Measurements from ENCODE around the gene TOMM20L. TPM values are rescaled to one million over a fixed set of nuclear protein-coding genes. Genes with fewer than 3 reads are reported as not detected.

Gene TOMM20L
- total and polyA plus RNA-seq, 10 donors: 0.29 to 1.1 (median 0.95) TPM; not detected in 7

DNA sequence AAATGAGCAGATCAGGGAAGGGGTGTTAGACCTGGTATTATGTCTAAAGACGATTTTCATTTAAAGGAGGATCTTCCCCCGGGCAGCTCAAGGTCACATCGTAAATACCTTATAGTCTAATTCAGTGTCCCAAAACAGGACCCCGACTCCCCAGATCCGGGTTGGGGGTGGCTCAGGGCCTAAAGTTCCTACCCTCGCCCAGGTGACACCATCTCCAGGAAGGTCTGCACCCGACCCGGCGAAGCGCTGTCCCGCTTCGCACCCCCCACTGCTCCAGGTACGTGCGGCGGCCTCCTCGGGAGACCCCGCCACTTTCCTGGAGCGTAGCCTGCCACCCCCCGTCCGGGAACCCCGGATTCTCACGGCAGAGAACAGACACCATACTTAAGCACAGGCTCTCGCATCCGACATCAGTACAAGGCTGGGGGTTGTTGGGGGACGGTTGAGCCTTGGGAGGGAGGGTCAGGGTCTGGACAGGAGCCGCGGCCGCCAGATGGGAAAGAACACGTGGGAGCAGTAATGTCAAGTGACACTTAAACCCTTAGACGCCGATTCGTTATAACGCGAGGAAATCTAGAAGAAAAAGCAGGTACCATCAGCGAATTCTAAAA, 31.0 kb downstream of the TOMM20L start:
- peak overlapping the region; percentile 82 to 98 (median 90) for H3K4me3 ChIP-seq
- peaks cover 0 to 37% (median 15%) of the 10 kb centered on the region in 6 donors for H3K36me3 ChIP-seq
- H3K9me3 ChIP-seq: no peaks in the 10 kb centered on the region
- peak; percentile 90 for DNase-seq
- TF ChIP-seq POLR2AphosphoS5 (IDR thresholded peaks at IDR 0.05) (peak in 2 of 3 donors; percentile 21 to 50), POLR2A (IDR thresholded peaks at IDR 0.05) (no peak)
- 0 to 1% (median 1%) methylated on average over 30 to 35 of the region's 35 CpGs for WGBS, 5 donors
- peak overlapping the region; percentile 90 to 98 (median 96) for H3K27ac ChIP-seq
- H3K4me1 ChIP-seq: peaks cover 20 to 61% (median 39%) of the 10 kb centered on the region in 6 donors
- intact Hi-C loops (cut with DNase I; ENCODE audit: low total_unique reads): no loop called here
- no peaks in the 10 kb centered on the region for H3K27me3 ChIP-seq (replicated peaks in 1 of 7)

DNA sequence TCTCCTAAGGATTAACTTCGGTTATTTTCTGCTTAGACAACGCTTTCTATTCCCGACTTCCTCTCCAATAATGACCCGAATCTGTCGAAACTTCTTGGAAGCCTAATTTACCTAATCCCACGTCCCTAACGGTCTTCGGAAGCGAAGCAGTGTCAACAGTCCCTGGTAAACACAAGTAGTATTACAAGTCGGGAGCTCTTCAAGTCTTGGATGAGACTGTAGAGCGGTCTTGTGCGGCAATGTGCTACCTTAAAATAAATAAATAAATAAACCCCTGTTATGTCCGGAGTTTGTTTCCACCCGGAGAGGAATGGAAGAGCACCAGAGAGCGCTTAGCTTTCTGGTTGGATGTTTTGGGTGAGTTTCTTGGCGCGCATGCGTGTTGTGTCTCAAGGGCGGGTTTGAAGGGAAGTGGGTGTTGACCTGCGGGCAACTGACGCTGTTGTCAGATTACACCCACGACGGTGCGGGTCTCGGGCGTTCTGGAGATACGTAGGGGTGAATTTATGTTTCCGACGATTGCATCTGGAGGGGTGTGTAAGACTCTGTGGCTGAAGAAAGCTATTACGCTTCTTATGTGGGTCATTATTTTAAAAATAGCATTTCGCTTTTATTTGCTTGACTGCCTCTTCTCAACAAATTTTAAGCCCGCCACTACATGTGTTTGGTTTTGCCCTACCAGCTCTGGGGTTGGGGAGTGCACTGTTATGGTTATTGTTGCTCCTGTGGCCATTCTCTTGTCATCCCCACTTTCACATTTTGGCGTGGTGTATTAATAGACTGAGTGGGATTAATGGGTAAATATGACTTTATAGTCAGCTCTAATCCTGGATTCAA, 31.8 kb downstream of the TOMM20L start, which contains the start of the genes KIAA0586 and TIMM9:
KIAA0586 (plus strand) TSS at position 439 of the 837 bp plus-strand sequence. CDS start 546 bp downstream, outside the sequence.
TIMM9 (minus strand) TSS at position 251 of the 837 bp plus-strand sequence. CDS start 15,586 bp downstream, outside the sequence.
- intact Hi-C loops (cut with DNase I; ENCODE audit: low total_unique reads): no loop called here
- H3K9me3 ChIP-seq: no peaks in the 10 kb centered on the region
- peaks cover 0 to 37% (median 12%) of the 10 kb centered on the region in 6 donors for H3K36me3 ChIP-seq
- WGBS, 5 donors: 0 to 1% (median 0%) methylated on average over 33 of the region's 33 CpGs
- DNase-seq: peak; percentile 97
- TF ChIP-seq, protein P1, sequence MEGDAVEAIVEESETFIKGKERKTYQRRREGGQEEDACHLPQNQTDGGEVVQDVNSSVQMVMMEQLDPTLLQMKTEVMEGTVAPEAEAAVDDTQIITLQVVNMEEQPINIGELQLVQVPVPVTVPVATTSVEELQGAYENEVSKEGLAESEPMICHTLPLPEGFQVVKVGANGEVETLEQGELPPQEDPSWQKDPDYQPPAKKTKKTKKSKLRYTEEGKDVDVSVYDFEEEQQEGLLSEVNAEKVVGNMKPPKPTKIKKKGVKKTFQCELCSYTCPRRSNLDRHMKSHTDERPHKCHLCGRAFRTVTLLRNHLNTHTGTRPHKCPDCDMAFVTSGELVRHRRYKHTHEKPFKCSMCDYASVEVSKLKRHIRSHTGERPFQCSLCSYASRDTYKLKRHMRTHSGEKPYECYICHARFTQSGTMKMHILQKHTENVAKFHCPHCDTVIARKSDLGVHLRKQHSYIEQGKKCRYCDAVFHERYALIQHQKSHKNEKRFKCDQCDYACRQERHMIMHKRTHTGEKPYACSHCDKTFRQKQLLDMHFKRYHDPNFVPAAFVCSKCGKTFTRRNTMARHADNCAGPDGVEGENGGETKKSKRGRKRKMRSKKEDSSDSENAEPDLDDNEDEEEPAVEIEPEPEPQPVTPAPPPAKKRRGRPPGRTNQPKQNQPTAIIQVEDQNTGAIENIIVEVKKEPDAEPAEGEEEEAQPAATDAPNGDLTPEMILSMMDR (IDR thresholded peaks at IDR 0.05 in 8 of 11, conservative IDR thresholded peaks at IDR 0.05 in 3 of 11): peak in 2 of 11 experiments; percentile 17 to 22
- TF ChIP-seq POLR2A (IDR thresholded peaks at IDR 0.05): peak; percentile 80 to 95 (median 91)
- TF ChIP-seq POLR2AphosphoS5 (IDR thresholded peaks at IDR 0.05): peak; percentile 64 to 97 (median 97)
- peaks cover 20 to 61% (median 39%) of the 10 kb centered on the region in 6 donors for H3K4me1 ChIP-seq
- peak within 1 kb of the TSS; percentile 90 to 98 (median 96) for H3K27ac ChIP-seq
- H3K27me3 ChIP-seq (replicated peaks in 1 of 7): no peaks in the 10 kb centered on the region
- H3K4me3 ChIP-seq: peak within 1 kb of the TSS; percentile 82 to 98 (median 90)

DNA sequence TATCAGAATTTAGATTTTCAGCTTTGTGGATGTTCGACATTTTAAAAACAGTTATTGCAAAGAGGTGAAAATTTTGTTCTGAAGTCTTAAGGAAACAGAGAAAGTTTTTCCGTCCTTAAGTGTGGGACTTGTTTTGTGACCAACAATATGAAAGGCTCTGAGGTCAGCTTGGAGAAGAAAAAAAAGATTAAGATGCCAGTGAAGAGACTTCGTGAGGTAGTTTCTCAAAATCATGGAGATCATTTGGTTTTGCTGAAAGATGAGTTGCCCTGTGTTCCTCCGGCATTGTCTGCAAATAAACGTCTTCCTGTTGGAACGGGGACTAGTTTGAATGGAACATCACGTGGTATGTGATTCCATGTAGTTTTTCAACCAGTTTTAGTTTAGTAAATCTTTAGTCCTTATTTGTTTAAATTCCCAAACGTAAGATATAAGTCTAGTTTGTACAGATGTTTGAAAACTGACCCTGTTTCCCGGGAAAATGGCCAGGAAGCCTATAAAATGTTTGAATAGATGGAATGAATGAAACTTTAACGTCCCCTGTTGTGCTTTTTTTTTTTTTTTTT, 32.5 kb downstream of the TOMM20L start:
- Histone ChIP-seq H3K4me1 (peaks cover 20 to 61% (median 39%) of the 10 kb centered on the region in 6 donors), H3K36me3 (peaks cover 0 to 37% (median 14%) of the 10 kb centered on the region in 6 donors), H3K4me3 (peak overlapping the region; percentile 82 to 98 (median 90)), H3K27me3 (replicated peaks in 1 of 7) (no peaks in the 10 kb centered on the region), H3K9me3 (no peaks in the 10 kb centered on the region), H3K27ac (peak overlapping the region; percentile 90 to 98 (median 96))
- intact Hi-C loops (cut with DNase I; ENCODE audit: low total_unique reads): no loop called here
- TF ChIP-seq POLR2A (IDR thresholded peaks at IDR 0.05) (no peak), POLR2AphosphoS5 (IDR thresholded peaks at IDR 0.05) (no peak)
- TF ChIP-seq, protein P1 (IDR thresholded peaks at IDR 0.05 in 8 of 11, conservative IDR thresholded peaks at IDR 0.05 in 3 of 11): no peak
- WGBS, 5 donors: 0 to 1% (median 1%) methylated on average over 10 of the region's 10 CpGs
- no peak for DNase-seq

DNA sequence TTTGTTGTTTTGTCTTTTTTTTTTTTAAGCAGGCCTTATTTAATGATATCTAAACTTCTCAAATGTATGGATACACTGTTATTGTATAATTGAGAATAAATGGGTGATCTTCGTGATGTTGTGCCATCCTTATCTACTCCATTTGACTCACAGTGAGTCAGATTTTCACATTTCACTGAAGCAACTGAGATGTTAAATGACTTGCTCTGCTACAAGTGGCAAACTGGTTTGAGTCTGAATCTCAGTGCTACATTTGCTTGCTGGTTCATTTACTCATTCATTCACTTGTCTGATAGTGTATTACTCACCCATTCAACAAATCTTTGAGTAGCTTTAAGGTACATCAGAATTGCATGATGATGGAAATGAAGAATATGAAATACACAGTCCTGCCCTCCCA, 34.4 kb downstream of the TOMM20L start:
- WGBS, 5 donors: 63 to 85% (median 72%) methylated on average over 1 of the region's 1 CpG
- Histone ChIP-seq H3K9me3 (no peaks in the 10 kb centered on the region), H3K27me3 (replicated peaks in 1 of 7) (no peaks in the 10 kb centered on the region), H3K4me1 (peaks cover 20 to 48% (median 36%) of the 10 kb centered on the region in 6 donors), H3K4me3 (no peak overlapping the region), H3K36me3 (peaks cover 0 to 47% (median 25%) of the 10 kb centered on the region in 6 donors), H3K27ac (no peak overlapping the region)
- TF ChIP-seq, protein P1 (IDR thresholded peaks at IDR 0.05 in 8 of 11, conservative IDR thresholded peaks at IDR 0.05 in 3 of 11): no peak
- no peak for TF ChIP-seq POLR2AphosphoS5 (IDR thresholded peaks at IDR 0.05)
- DNase-seq: no peak
- intact Hi-C loops (cut with DNase I; ENCODE audit: low total_unique reads): no loop called here

All from spleen (tissue), 11 donors.